DOHH2 (cell line): ENCODE measurements around the gene TEX9.

Experiments used
- CTCF ChIP-seq: fragments of 200-600 bp; sonication (generic); IDR thresholded peaks from one replicate; pipeline ENCODE4 v1.5.1; 2014; ENCODE audit warnings: antibody characterized with exemption, mild to moderate bottlenecking, low read depth, low read length; ENCODE audit not compliant: poor library complexity, severe bottlenecking
- EZH2phosphoT487 ChIP-seq: fragments of 200-600 bp; sonication (generic); IDR thresholded peaks from 2 replicates; pipeline ENCODE4 v1.6.1; 2017; ENCODE audit warnings: borderline replicate concordance, mild to moderate bottlenecking, antibody characterized with exemption, low read length, moderate library complexity, mixed read lengths

GRCh38 chr15:56385908-56386307 lies 20.7 kb downstream of the TEX9 start:
- TF ChIP-seq CTCF = no peak
- no peak for TF ChIP-seq EZH2phosphoT487
